D721Med (cell line): ENCODE measurements around the gene HIBADH.
"Not testable (repeated sequence)": the region's sequence is repeated elsewhere in the genome, so short reads cannot be mapped to it uniquely, and the experiment has no call there.

Experiments used
- DNase-seq: peaks from one replicate; pipeline ENCODE4 v3.0.0; 2011; ENCODE audit warnings: low spot score; ENCODE audit not compliant: insufficient read length
- FAIRE-seq: peaks from 2 replicates; lab custom pipeline; 2011; peaks lifted over from hg19 to GRCh38; lab: Jason Lieb, UNC
- TF ChIP-seq, protein P1 (sequence below): IDR thresholded peaks from 2 replicates; pipeline ENCODE4 v1.5.1; 2012; ENCODE audit warnings: mild to moderate bottlenecking, control low read depth; ENCODE audit not compliant: insufficient read depth; ENCODE audit errors: missing control alignments

The HIBADH gene

DNA sequence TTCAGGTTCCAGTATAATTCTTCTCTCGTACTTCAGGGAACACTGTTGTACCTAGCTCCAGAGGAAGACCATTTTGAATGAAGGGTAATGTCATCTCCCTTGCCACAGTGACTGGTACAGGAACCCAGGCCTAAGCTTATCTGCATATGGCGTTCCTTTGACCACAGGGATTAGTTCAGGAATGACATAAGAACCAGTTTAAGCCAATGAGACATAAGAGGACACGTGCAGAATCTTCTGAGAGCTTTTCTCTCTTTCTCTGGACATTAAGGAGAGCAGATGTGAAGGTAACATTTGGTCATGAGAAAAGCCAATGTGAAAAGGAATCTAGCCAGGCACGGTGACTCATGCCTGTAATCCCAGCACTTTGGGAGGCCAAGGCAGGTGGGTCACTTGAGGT, 21.8 kb upstream of the HIBADH start:
- no peak for DNase-seq
- TF ChIP-seq, protein P1, sequence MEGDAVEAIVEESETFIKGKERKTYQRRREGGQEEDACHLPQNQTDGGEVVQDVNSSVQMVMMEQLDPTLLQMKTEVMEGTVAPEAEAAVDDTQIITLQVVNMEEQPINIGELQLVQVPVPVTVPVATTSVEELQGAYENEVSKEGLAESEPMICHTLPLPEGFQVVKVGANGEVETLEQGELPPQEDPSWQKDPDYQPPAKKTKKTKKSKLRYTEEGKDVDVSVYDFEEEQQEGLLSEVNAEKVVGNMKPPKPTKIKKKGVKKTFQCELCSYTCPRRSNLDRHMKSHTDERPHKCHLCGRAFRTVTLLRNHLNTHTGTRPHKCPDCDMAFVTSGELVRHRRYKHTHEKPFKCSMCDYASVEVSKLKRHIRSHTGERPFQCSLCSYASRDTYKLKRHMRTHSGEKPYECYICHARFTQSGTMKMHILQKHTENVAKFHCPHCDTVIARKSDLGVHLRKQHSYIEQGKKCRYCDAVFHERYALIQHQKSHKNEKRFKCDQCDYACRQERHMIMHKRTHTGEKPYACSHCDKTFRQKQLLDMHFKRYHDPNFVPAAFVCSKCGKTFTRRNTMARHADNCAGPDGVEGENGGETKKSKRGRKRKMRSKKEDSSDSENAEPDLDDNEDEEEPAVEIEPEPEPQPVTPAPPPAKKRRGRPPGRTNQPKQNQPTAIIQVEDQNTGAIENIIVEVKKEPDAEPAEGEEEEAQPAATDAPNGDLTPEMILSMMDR: no peak
- FAIRE-seq: no peak

DNA sequence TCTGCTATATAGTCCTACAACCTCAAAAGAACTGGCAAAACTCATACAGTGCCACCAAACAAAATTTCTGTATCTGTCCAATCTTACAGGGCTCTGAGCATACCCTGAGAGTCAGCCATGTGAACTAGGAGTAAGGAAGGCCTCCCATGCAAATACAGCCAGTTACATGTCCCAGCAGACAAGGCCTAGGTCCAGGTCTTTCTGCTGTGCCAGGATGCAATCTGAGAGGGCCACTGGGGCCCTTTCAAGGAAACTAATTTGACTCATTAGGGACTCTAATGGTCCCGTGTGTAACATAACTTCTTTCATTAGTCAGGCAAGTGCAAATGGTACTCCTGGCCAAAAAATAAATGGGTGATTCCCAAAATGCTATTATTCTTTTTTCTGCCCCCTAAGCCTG, 17.9 kb upstream of the HIBADH start:
- no peak for DNase-seq
- TF ChIP-seq, protein P1: no peak
- no peak for FAIRE-seq

DNA sequence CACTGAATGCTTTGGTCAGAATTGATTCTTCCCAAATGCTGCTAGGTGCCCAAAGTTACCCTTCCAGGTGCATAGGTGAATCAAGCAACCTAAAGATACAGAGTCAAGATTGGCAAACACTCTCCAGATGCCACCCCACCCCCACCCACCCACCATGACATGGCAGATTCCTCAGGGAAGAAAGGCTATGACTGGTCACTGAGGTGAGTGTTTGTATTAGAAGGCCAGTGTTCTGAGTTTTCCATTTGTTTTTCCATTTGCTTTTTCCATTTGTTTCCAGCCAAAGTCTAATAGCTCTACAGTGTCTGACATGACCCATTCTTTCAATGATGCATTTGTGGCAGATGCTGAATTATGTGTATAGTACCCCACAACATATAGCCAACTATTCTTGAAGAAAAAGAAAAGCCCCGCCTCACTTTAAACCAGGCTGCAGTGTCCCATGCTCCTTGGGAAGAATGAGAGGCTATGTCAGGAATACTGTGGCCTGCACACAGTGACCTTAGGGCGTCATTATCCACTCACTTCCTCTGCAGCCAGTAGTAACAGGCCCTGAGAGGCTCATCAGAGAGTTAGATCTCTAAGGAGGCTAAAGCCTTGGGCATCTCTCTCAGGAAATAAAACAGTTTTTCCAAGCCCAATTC, 16.1 kb upstream of the HIBADH start:
- DNase-seq: no peak
- TF ChIP-seq, protein P1: no peak
- no peak for FAIRE-seq

DNA sequence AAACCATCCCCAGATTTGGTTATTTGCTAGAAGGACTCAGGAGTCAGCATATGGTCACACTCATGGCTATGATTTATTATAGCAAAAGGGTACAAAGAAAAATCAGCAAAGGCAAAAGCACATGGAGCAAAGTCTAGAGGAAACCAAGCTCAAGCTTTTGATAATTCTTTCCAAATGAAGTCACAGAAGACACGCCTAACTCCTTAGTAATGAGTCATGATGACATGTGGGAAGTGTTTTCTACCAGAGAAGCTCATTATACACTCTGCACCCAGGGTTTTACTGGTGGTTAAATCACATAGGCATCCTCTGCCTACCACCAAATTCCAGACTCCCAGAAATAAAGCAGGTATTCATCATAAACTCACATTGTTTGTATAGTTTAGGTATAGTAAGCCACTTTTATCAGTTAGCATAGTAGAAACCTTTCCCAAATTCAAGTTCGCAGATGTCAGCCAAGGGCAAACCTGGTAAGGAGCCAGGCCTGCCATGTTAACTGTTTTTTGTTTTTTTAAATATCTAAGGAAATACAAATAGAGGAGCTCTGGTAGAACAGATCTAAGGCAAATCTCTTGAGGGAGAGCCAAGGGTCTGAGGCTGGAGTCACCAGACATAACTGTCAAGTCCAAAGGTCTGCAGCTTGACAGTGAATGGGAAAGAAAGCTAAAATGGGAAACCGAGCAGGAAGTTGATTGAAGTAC, 15.4 kb upstream of the HIBADH start:
- no peak for DNase-seq
- TF ChIP-seq, protein P1: no peak
- no peak for FAIRE-seq

DNA sequence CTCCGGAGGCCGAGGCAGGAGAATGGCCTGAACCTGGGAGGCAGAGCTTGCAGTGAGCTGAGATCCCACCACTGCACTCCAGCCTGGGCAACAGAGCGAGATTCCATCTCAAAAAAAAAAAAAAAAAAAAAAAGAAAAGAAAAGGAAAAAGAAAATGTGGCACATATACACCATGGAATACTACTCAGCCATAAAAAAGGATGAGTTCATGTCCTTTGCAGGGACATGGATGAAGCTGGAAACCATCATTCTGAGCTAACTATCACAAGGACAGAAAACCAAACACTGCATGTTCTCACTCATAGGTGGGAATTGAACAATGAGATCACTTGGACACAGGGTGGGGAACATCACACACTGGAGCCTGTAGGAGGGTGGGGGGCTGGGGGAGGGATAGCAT, 11.4 kb upstream of the HIBADH start:
- not testable (repeated sequence) for DNase-seq, FAIRE-seq

DNA sequence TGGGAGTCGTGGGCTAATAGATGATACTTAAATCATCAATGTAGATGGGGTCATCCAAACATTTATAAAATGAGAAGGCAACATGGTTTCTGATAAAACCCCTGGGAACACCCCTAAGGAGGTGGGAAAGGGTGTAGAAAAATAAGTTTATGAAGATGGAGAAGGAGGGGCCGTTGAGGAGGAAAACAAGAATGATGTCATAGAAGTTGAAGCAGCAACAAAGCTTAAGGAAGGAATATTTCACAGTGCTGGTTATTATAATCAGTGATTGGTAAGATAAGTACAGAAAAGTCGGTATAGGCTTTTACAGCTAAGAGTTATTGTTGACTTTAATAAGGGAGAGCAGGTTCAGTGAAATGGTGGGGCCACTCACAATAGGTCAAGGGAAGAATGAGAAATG, 9.0 kb upstream of the HIBADH start:
- no peak for FAIRE-seq
- TF ChIP-seq, protein P1: no peak
- DNase-seq: no peak

DNA sequence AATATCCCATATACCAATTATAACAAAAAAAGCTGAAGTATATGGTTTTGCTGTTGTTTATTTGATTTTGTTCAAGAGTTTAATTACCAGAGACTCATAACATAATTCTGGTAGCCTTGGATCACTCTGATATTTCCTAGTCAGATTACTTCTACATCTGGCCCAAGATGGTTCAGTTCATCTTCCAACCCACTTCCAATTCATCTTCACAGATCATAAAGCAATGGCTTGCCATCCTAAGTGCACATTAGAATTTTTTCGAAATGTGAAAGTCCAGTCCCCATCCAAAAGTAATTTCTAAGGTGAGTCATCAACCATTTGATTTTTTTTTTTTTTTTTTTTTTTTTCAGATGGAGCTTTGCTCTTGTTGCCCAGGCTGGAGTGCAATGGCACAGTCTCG, 8.0 kb upstream of the HIBADH start:
- TF ChIP-seq, protein P1: no peak
- FAIRE-seq (no peak), DNase-seq (no peak)
